Hepatocyte (in vitro differentiated cells): ENCODE results near the gene RNF213. TPM values are rescaled to one million over a fixed set of nuclear protein-coding genes. Genes with fewer than 3 reads are reported as not detected.
"Not testable (repeated sequence)": the region's sequence is repeated elsewhere in the genome, so short reads cannot be mapped to it uniquely, and the experiment has no call there.

Experiments
- DNase-seq: peaks from one replicate; pipeline ENCODE4 v3.0.0-alpha.2; 2016; ENCODE audit warnings: low spot score
- H2AFZ ChIP-seq: fragments of 200-600 bp; sonication (generic); 2 replicates; pipeline ENCODE4 v1.6.0; 2016; ENCODE audit warnings: antibody characterized with exemption, mild to moderate bottlenecking
- H3K27ac ChIP-seq: fragments of 200-600 bp; sonication (generic); 2 replicates; pipeline ENCODE4 v1.5.1; 2016; ENCODE audit warnings: mild to moderate bottlenecking
- H3K27me3 ChIP-seq: fragments of 200-600 bp; sonication (generic); 2 replicates; pipeline ENCODE4 v1.6.1; 2016
- H3K36me3 ChIP-seq: fragments of 200-600 bp; sonication (generic); replicated peaks from 2 replicates; pipeline ENCODE4 v1.5.1; 2016; ENCODE audit warnings: low read depth; ENCODE audit not compliant: insufficient read depth
- H3K4me1 ChIP-seq: fragments of 200-600 bp; sonication (generic); 2 replicates; pipeline ENCODE4 v1.5.1; 2016; ENCODE audit warnings: mild to moderate bottlenecking, moderate library complexity; ENCODE audit not compliant: insufficient read depth
- H3K4me2 ChIP-seq: fragments of 200-600 bp; sonication (generic); 2 replicates; pipeline ENCODE4 v1.6.0; 2016
- H3K4me3 ChIP-seq: fragments of 200-600 bp; sonication (generic); 2 replicates; pipeline ENCODE4 v1.5.1; 2016; ENCODE audit warnings: mild to moderate bottlenecking
- H3K79me2 ChIP-seq: fragments of 200-600 bp; sonication (generic); 2 replicates; pipeline ENCODE4 v1.6.0; 2017; ENCODE audit warnings: mild to moderate bottlenecking
- H3K9me2 ChIP-seq: fragments of 200-600 bp; sonication (generic); replicated peaks from 2 replicates; pipeline ENCODE4 v1.6.0; 2017; ENCODE audit warnings: mild to moderate bottlenecking; ENCODE audit not compliant: insufficient read depth
- H3K9me3 ChIP-seq: fragments of 200-600 bp; sonication (generic); 2 replicates; pipeline ENCODE4 v1.5.1; 2016; ENCODE audit warnings: low read depth, mild to moderate bottlenecking
- H4K20me1 ChIP-seq: fragments of 200-600 bp; sonication (generic); 2 replicates; pipeline ENCODE4 v1.6.0; 2016; ENCODE audit warnings: mild to moderate bottlenecking; ENCODE audit not compliant: insufficient read depth, poor library complexity, severe bottlenecking
- CTCF ChIP-seq: fragments of 200-600 bp; sonication (generic); IDR thresholded peaks from 2 replicates; pipeline ENCODE4 v1.5.1; 2016; ENCODE audit warnings: antibody characterized with exemption, mild to moderate bottlenecking; ENCODE audit not compliant: poor library complexity
- EZH2 ChIP-seq: fragments of 200-600 bp; sonication (generic); IDR thresholded peaks from 2 replicates; pipeline ENCODE4 v1.6.1; 2016; ENCODE audit warnings: antibody characterized with exemption, mild to moderate bottlenecking, borderline replicate concordance
- EZH2phosphoT487 ChIP-seq: fragments of 200-600 bp; sonication (generic); IDR thresholded peaks from one replicate; pipeline ENCODE4 v1.6.1; 2018; ENCODE audit warnings: antibody characterized with exemption, mild to moderate bottlenecking, low read depth, moderate library complexity; ENCODE audit not compliant: unreplicated experiment, severe bottlenecking
- WGBS: methylation state at CpG from one replicate; pipeline ENCODE4 v1.1.6; 2016; ENCODE audit warnings: low lambda C conversion rate; ENCODE audit errors: missing lambda C conversion rate; 5-methylcytosine and 5-hydroxymethylcytosine counted together
- polyA plus RNA-seq: library from polyadenylated mRNA; unstranded; fragments of >200 nt; fragmentation: Nextera tagmentation; extraction: Ambion mirVana; gene quantifications from 2 replicates; pipeline ENCODE4 v1.2.1, GENCODE V29; 2016
- total RNA-seq: library from RNA; depleted of rRNA; stranded (reverse); fragments of >200 nt; gene quantifications from 2 replicates; pipeline ENCODE4 v1.2.3, GENCODE V29; 2014

The RNF213 gene
- total and polyA plus RNA-seq, 2 experiments from 2014 or later, result 21.1 to 57.4 TPM

GRCh38 chr17:80328634-80329380 lies 68.2 kb downstream of the RNF213 start:
- Histone ChIP-seq H3K27me3 (no peaks in the 10 kb centered on the region), H3K36me3 (no peaks in the 10 kb centered on the region), H3K27ac (no peak overlapping the region), H3K4me1 (no peaks in the 10 kb centered on the region), H4K20me1 (no peaks in the 10 kb centered on the region), H3K9me3 (no peaks in the 10 kb centered on the region), H3K4me2 (no peak overlapping the region), H2AFZ (no peak overlapping the region), H3K79me2 (no peaks in the 10 kb centered on the region), H3K4me3 (no peak overlapping the region), H3K9me2 (no peaks in the 10 kb centered on the region)
- WGBS, result 89% methylated on average over 21 of the region's 21 CpGs
- no peak for DNase-seq
- TF ChIP-seq EZH2phosphoT487 (no peak), CTCF (no peak), EZH2 (no peak)

- not testable (repeated sequence) for H3K4me3 ChIP-seq, H4K20me1 ChIP-seq, H3K4me1 ChIP-seq, H3K27ac ChIP-seq, H3K79me2 ChIP-seq, H3K27me3 ChIP-seq, H2AFZ ChIP-seq, DNase-seq, H3K4me2 ChIP-seq, H3K9me2 ChIP-seq, H3K36me3 ChIP-seq, H3K9me3 ChIP-seq
- 96% methylated on average over 6 of the region's 6 CpGs for WGBS
These were observed 68.8 kb downstream of the RNF213 start for GRCh38 chr17:80329421-80329820.

DNA sequence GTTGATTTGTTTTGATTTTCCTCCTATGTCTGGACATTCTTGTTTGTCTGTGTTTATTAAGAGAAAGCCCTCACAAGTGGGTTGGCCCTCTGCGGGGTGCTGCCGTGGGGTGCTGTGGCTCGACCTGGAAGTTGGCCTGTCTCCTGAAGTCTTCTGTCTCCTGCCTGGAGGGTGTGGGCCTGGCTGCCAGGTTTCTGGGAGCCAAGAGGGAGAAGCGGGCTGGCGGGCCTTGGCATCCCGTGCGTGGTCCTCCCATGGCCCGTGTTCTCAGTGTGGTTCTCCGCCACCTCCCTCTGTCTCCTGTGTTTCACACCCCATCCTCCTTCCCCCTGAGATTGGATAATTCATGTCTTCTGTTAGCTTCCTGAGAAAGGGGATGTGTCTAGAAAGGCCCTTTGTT lies 69.6 kb downstream of the RNF213 start:
- no peak for DNase-seq
- no peaks in the 10 kb centered on the region for H3K79me2 ChIP-seq
- H3K9me2 ChIP-seq, result no peaks in the 10 kb centered on the region
- H4K20me1 ChIP-seq, result no peaks in the 10 kb centered on the region
- WGBS, result 98% methylated on average over 9 of the region's 9 CpGs
- H3K4me2 ChIP-seq, result no peak overlapping the region
- H3K9me3 ChIP-seq, result no peaks in the 10 kb centered on the region
- H3K36me3 ChIP-seq, result no peaks in the 10 kb centered on the region
- H3K27me3 ChIP-seq, result no peaks in the 10 kb centered on the region
- no peak overlapping the region for H3K27ac ChIP-seq
- TF ChIP-seq EZH2phosphoT487, result no peak
- no peak for TF ChIP-seq EZH2
- no peak for TF ChIP-seq CTCF
- H3K4me3 ChIP-seq, result no peak overlapping the region
- H3K4me1 ChIP-seq, result no peaks in the 10 kb centered on the region
- H2AFZ ChIP-seq, result no peak overlapping the region

- H3K36me3 ChIP-seq, H2AFZ ChIP-seq, H4K20me1 ChIP-seq, DNase-seq, H3K9me3 ChIP-seq, H3K4me1 ChIP-seq, H3K79me2 ChIP-seq, H3K4me3 ChIP-seq, H3K27ac ChIP-seq, H3K4me2 ChIP-seq, H3K27me3 ChIP-seq, H3K9me2 ChIP-seq: not testable (repeated sequence)
- 96% methylated on average over 6 of the region's 6 CpGs for WGBS
These were observed 70.3 kb downstream of the RNF213 start for GRCh38 chr17:80330938-80331337.
